Measurements from ENCODE around the gene SC5D.

The SC5D gene

DNA sequence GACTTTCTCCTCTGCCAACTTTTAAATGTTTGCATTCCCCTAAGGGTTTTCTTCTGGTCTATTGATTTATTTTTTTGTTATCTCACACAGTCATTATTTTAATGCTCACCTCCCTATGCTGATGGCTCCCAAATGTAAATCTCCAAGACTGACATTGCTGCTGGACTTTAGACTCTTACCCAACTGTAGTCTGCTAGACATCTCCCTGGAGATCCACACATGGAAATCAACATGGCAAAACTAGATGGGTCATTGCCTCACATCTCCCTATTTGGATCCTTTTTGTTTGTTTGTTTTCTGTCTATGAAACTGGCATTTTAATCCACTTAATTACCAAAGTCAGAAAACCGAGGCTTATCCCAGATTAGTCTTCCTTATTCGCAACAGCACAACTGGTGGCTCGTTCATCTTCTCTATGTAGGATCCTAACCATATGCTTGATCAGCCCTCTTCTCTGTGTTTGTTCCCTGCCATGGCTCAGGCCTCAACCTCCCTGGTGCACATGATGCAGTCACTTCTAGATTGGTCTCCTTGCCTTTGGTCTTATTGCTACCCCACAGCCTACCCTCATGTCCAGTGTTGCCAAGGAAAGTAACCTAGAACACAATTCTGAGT, 37.3 kb downstream of the SC5D start:
- no peak for TF ChIP-seq SUZ12 (IDR thresholded peaks at IDR 0.05; ENCODE audit: extremely low read depth, insufficient read depth, insufficient read length)
- TF ChIP-seq ZNF274 (IDR thresholded peaks at IDR 0.05; ENCODE audit: low read depth, low read length), result no peak
- TF ChIP-seq YY1 (IDR thresholded peaks at IDR 0.05; ENCODE audit: insufficient read depth, insufficient read length), result no peak
- Histone ChIP-seq H3K9me3 (ENCODE audit: insufficient read depth, low read length) (no peaks in the 10 kb centered on the region), H3K9ac (ENCODE audit: insufficient read length, low read depth) (no peak overlapping the region), H3K4me1 (ENCODE audit: insufficient read depth, insufficient read length) (no peaks in the 10 kb centered on the region), H3K36me3 (ENCODE audit: insufficient read depth, insufficient read length, low read length) (no peaks in the 10 kb centered on the region), H3K4me3 (ENCODE audit: insufficient read length, low read depth) (no peak overlapping the region), H3K27me3 (ENCODE audit: insufficient read depth, insufficient read length) (no peaks in the 10 kb centered on the region)
- DNase-seq (ENCODE audit: low read depth, low spot score), result no peak

DNA sequence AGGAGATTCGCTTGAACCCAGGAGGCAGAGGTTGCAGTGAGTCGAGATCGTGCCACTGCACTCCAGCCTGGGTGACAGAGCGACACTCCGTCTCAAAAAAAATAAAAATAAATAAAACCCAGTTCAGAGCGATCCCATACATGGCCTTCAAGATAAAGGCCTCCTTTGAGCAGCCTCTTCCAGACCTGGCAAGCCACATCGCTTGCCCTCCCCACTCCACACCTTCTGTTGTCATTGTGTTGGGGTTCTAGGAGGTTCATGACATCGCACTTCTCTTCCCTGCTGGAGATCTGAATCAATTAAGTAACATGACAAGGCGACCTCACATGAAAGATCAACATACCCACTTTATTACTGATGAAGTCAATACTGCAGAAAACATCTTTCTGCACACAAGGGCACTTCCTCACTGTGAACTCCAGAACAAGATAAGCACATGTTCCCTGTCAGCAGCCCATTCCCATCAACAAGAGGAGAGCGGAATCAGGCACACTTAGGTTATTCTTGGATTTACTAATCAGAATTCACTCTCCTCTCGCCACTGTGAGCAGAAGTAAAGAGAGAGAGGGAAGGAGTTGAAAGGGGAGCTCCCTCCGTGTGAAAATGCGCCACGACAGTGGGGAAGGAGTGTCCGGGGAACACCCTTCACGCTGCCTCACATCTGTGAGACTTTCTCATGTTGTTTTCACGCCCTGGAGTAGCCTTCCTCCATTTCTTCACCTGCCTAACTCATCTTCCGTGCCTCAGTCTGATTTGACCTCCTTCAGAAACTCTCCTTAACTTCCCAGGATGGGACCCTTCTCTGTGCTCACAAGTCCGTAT, 38.3 kb downstream of the SC5D start:
- Histone ChIP-seq H3K9ac (ENCODE audit: insufficient read length, low read depth) (no peak overlapping the region), H3K9me3 (ENCODE audit: insufficient read depth, low read length) (no peaks in the 10 kb centered on the region), H3K36me3 (ENCODE audit: insufficient read depth, insufficient read length, low read length) (no peaks in the 10 kb centered on the region), H3K4me3 (ENCODE audit: insufficient read length, low read depth) (no peak overlapping the region), H3K4me1 (ENCODE audit: insufficient read depth, insufficient read length) (no peaks in the 10 kb centered on the region), H3K27me3 (ENCODE audit: insufficient read depth, insufficient read length) (no peaks in the 10 kb centered on the region)
- no peak for DNase-seq (ENCODE audit: low read depth, low spot score)
- TF ChIP-seq SUZ12 (IDR thresholded peaks at IDR 0.05; ENCODE audit: extremely low read depth, insufficient read depth, insufficient read length), result no peak

DNA sequence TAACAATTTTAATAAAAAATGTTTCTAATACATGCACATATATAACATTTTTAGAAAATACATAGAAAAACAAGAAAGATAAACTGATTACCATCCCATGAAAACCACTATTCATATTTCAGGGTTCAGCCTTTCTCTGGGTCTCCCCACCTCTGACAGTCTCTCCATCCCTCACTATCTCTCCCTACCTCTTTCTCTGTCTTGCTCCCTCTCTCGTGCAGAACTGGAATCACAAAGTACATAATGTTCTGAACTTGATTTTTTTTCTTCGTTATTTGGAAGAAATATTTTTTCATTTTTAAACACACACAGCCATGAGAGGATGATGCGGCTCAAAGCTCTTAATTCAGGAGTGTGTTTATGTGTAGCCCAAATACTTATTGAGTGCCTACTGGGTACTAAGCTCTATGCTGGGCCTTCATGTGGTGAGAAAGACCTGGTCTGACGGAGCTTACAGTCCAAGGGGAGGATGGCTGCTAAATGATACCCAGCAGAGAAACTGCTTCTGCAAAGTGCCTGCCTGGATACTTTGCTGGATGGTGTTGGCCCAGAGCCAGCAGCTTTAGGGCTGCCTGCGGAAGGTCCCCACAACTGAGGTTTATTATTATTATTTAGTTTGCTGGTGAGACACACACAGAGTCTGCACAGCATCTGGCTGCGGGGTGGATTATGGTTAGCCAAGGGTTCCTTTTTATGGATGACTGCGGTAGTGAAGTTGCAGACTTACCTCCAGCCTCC, 42.6 kb downstream of the SC5D start:
- TF ChIP-seq SUZ12 (IDR thresholded peaks at IDR 0.05; ENCODE audit: extremely low read depth, insufficient read depth, insufficient read length) (no peak), ZNF274 (IDR thresholded peaks at IDR 0.05; ENCODE audit: low read depth, low read length) (no peak), YY1 (IDR thresholded peaks at IDR 0.05; ENCODE audit: insufficient read depth, insufficient read length) (no peak)
- no peak for DNase-seq (ENCODE audit: low read depth, low spot score)
- Histone ChIP-seq H3K9ac (ENCODE audit: insufficient read length, low read depth) (no peak overlapping the region), H3K27me3 (ENCODE audit: insufficient read depth, insufficient read length) (no peaks in the 10 kb centered on the region), H3K4me1 (ENCODE audit: insufficient read depth, insufficient read length) (no peaks in the 10 kb centered on the region), H3K4me3 (ENCODE audit: insufficient read length, low read depth) (no peak overlapping the region), H3K9me3 (ENCODE audit: insufficient read depth, low read length) (no peaks in the 10 kb centered on the region), H3K36me3 (ENCODE audit: insufficient read depth, insufficient read length, low read length) (no peaks in the 10 kb centered on the region)

DNA sequence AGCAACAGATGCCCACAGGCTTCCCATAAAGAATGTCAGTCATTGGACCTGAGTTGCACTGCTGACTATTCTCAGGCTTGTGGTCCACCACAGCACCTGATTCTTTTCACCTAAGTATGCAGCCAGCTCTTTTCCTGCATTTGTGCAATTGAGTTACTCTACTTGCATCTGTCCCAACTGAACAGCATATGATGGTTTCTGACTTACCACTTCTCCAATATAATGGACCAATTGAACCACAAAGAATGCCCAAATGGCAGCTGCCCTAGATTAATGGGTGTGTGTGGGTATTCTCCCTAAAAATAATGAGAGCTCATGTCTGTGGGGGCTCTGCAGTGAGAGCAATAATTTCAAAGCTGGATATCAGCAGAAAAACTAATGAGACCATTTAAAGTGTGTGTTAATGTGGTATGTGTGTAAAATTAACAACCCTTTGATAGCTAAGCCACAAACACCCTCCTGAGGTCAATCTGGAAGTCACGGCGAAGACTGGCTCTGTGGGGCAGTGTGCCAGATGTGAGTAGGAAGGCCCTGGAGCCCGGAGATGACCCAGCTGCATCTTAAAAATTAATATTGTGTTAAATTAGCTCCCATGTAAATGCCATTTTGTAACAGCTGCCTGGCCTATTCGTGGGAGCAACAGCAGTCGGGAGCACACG, 43.8 kb downstream of the SC5D start:
- no peak overlapping the region for H3K9ac ChIP-seq (ENCODE audit: insufficient read length, low read depth)
- no peaks in the 10 kb centered on the region for H3K4me1 ChIP-seq (ENCODE audit: insufficient read depth, insufficient read length)
- no peaks in the 10 kb centered on the region for H3K27me3 ChIP-seq (ENCODE audit: insufficient read depth, insufficient read length)
- no peaks in the 10 kb centered on the region for H3K9me3 ChIP-seq (ENCODE audit: insufficient read depth, low read length)
- H3K36me3 ChIP-seq (ENCODE audit: insufficient read depth, insufficient read length, low read length), result no peaks in the 10 kb centered on the region
- DNase-seq (ENCODE audit: low read depth, low spot score), result no peak
- no peak overlapping the region for H3K4me3 ChIP-seq (ENCODE audit: insufficient read length, low read depth)
- TF ChIP-seq YY1 (IDR thresholded peaks at IDR 0.05; ENCODE audit: insufficient read depth, insufficient read length) (no peak), SUZ12 (IDR thresholded peaks at IDR 0.05; ENCODE audit: extremely low read depth, insufficient read depth, insufficient read length) (no peak), ZNF274 (IDR thresholded peaks at IDR 0.05; ENCODE audit: low read depth, low read length) (no peak)

DNA sequence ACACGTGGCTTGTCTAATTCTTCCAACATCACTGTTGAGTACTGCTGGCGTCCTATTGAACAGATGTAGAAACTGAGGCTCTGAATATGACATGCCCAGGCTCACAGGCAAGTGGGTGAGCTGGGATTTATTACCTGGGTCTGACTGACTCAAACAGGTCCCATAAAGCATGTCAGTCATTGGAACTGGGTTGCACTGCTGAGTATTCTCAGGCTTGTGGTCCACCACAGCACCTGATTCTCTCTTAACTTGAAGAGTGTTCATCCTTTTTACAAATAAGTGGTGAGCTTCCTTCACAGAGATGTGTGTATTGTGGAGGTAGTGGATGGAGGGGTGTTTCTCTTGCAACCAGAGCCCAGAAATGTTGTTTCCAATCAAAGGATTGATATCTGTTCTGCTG, 44.5 kb downstream of the SC5D start:
- Histone ChIP-seq H3K4me3 (ENCODE audit: insufficient read length, low read depth) (no peak overlapping the region), H3K27me3 (ENCODE audit: insufficient read depth, insufficient read length) (no peaks in the 10 kb centered on the region), H3K9me3 (ENCODE audit: insufficient read depth, low read length) (no peaks in the 10 kb centered on the region), H3K36me3 (ENCODE audit: insufficient read depth, insufficient read length, low read length) (no peaks in the 10 kb centered on the region), H3K4me1 (ENCODE audit: insufficient read depth, insufficient read length) (no peaks in the 10 kb centered on the region), H3K9ac (ENCODE audit: insufficient read length, low read depth) (no peak overlapping the region)
- DNase-seq (ENCODE audit: low read depth, low spot score), result no peak
- TF ChIP-seq SUZ12 (IDR thresholded peaks at IDR 0.05; ENCODE audit: extremely low read depth, insufficient read depth, insufficient read length) (no peak), YY1 (IDR thresholded peaks at IDR 0.05; ENCODE audit: insufficient read depth, insufficient read length) (no peak), ZNF274 (IDR thresholded peaks at IDR 0.05; ENCODE audit: low read depth, low read length) (no peak)

DNA sequence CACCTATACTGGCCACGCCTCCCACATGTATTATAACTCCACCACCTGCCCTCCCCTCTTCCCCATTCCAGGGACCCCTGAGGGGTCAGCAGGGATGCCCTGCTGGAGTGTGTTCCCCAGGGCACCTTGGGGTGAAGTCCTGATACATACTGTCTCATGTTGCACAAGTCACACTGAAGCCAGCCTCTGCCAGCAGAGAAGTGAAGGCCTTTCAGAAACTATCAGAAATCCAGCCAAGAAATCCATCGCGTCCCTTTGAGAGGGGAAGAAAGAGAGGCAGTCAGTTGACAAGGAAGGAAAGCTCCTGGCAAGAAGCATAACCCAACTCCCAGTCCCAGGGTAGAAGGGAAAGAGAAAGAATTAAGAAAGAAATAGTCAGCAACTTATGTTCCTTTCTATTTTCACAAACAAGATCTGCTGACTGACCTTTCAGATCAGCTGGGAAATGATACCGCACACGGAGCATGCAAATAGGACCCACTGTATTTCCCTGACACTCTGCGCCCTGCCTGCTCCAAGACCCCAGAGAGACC, 45.2 kb downstream of the SC5D start:
- no peak for TF ChIP-seq YY1 (IDR thresholded peaks at IDR 0.05; ENCODE audit: insufficient read depth, insufficient read length)
- TF ChIP-seq ZNF274 (IDR thresholded peaks at IDR 0.05; ENCODE audit: low read depth, low read length), result no peak
- TF ChIP-seq SUZ12 (IDR thresholded peaks at IDR 0.05; ENCODE audit: extremely low read depth, insufficient read depth, insufficient read length), result no peak
- Histone ChIP-seq H3K27me3 (ENCODE audit: insufficient read depth, insufficient read length) (no peaks in the 10 kb centered on the region), H3K4me3 (ENCODE audit: insufficient read length, low read depth) (no peak overlapping the region), H3K36me3 (ENCODE audit: insufficient read depth, insufficient read length, low read length) (no peaks in the 10 kb centered on the region), H3K9me3 (ENCODE audit: insufficient read depth, low read length) (no peaks in the 10 kb centered on the region), H3K4me1 (ENCODE audit: insufficient read depth, insufficient read length) (no peaks in the 10 kb centered on the region), H3K9ac (ENCODE audit: insufficient read length, low read depth) (no peak overlapping the region)
- no peak for DNase-seq (ENCODE audit: low read depth, low spot score)

Measured in NT2/D1 (cell line).